Measurements from ENCODE around the gene MAP3K5. TPM values are rescaled to one million over a fixed set of nuclear protein-coding genes. Genes with fewer than 3 reads are reported as not detected.
A peak's percentile ranks its signal among the peaks of the same experiment; 100 is the strongest.

MAP3K5 gene
- total RNA-seq, 5 donors from 2014 or later (not counting 1 experiment from before 2014, with no cell fraction given): 17.8 to 29.2 (median 20.6) TPM

DNA sequence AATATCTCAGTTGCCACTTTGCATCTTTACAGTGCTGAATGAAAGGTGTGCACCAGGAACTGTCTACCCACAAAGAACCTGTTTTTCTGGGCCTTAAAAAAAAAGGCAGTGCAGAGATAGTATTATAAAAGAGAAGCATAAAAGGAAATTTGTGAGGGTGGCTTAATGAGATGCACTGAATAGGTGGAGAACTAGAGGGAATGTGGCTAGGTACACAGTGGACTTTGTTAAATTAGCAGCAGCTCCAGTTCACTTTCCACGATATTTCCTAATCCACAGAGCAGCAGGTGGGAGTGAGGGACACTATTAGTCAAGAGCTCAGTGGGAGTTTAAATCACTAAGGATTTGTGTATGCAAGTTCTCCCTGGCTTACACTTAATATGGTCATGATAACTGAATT, 280.9 kb downstream of the MAP3K5 start:
- POLR2A ChIA-PET: interaction anchor here in 1 of 2 donors (0.5 kb wide), 1 partner anchor 20 kb away, joined by 3 read pairs; no protein-coding TSS in a partner anchor

DNA sequence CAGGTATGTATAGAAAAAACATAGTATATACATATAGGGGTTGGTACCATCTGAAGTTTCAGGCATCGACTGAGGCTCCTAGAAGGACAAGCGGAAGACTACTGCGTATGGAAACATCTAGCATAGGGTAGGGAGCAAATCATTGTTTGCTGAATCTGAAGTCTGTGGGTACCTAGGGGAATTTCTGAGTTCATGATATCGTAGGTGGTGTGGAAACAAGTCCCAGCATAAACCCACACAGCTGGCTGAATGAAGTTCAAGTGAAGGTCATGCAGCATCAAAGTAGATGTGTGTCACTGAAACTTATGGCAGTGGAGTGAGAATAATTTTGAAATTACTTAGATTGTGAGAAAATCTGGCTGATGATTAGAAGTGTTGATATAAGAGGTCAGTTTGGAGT, 281.5 kb downstream of the MAP3K5 start:
- Histone ChIP-seq H3K4me3 (ENCODE audit: control insufficient read depth in 1 of 2, extremely low read depth in 1 of 2, low read length in 1 of 2) (no peak overlapping the region), H3K36me3 (ENCODE audit: control insufficient read depth in 2 of 2, extremely low read depth in 1 of 2, insufficient read depth in 1 of 2, low read length in 1 of 2) (no peaks in the 10 kb centered on the region), H3K9me3 (no peaks in the 10 kb centered on the region), H3K27me3 (replicated peaks in 1 of 2; ENCODE audit: control insufficient read depth in 2 of 2, extremely low read depth in 1 of 2, insufficient read depth in 2 of 2, low read length in 1 of 2) (no peaks in the 10 kb centered on the region), H3K27ac (ENCODE audit: low read length) (no peak overlapping the region), H3K4me1 (ENCODE audit: control insufficient read depth in 1 of 2, extremely low read depth in 1 of 2, insufficient read depth in 2 of 2, low read length in 2 of 2) (peaks cover 3 to 4% of the 10 kb centered on the region in 2 experiments)
- ATAC-seq (replicated peaks in 1 of 4): peak in 2 of 4 experiments; percentile 24 to 59
- no peaks in the 10 kb centered on the region for H3K36me3 Mint-ChIP-seq
- ChIA-PET POLR2A (no interaction called here), CTCF (interaction anchor here in 1 of 2 donors (1.2 kb wide), 1 partner anchor 15 kb away, joined by 3 read pairs; no protein-coding TSS in a partner anchor)
- DNase-seq: peak in 1 of 35 experiments; percentile 20
- H3K27me3 Mint-ChIP-seq: peaks cover 0 to 4% of the 10 kb centered on the region in 2 donors
- 51% methylated on average over 4 of the region's 4 CpGs for WGBS (ENCODE audit: insufficient coverage)
- peaks cover 13 to 18% (median 15%) of the 10 kb centered on the region in 3 donors for H3K4me1 Mint-ChIP-seq
- no peaks in the 10 kb centered on the region for H3K9me3 Mint-ChIP-seq
- no peak overlapping the region for H3K27ac Mint-ChIP-seq
- H3K4me3 Mint-ChIP-seq: no peak overlapping the region

More for the DNA sequence above, 280.9 kb downstream of the MAP3K5 start:
- no peak overlapping the region for H3K4me3 Mint-ChIP-seq
- no peak for ATAC-seq (replicated peaks in 1 of 4)
- H3K4me1 ChIP-seq (ENCODE audit: control insufficient read depth in 1 of 2, extremely low read depth in 1 of 2, insufficient read depth in 2 of 2, low read length in 2 of 2): peaks cover 3 to 4% of the 10 kb centered on the region in 2 experiments
- peaks cover 0 to 4% of the 10 kb centered on the region in 2 donors for H3K27me3 Mint-ChIP-seq
- H3K4me3 ChIP-seq (ENCODE audit: control insufficient read depth in 1 of 2, extremely low read depth in 1 of 2, low read length in 1 of 2): no peak overlapping the region
- no peak overlapping the region for H3K27ac Mint-ChIP-seq
- no peaks in the 10 kb centered on the region for H3K27me3 ChIP-seq (replicated peaks in 1 of 2; ENCODE audit: control insufficient read depth in 2 of 2, extremely low read depth in 1 of 2, insufficient read depth in 2 of 2, low read length in 1 of 2)
- CTCF ChIA-PET: interaction anchor here (0.6 to 1.2 kb wide), 3 partner anchors 14 to 975 kb away, joined by 3 read pairs; no protein-coding TSS in a partner anchor
- no peak for DNase-seq
- H3K27ac ChIP-seq (ENCODE audit: low read length): no peak overlapping the region
- no CpG with 5 or more reads among the region's 1 CpG for WGBS (ENCODE audit: insufficient coverage)
- no peaks in the 10 kb centered on the region for H3K36me3 Mint-ChIP-seq
- H3K4me1 Mint-ChIP-seq: peaks cover 13 to 18% (median 15%) of the 10 kb centered on the region in 3 donors
- H3K36me3 ChIP-seq (ENCODE audit: control insufficient read depth in 2 of 2, extremely low read depth in 1 of 2, insufficient read depth in 1 of 2, low read length in 1 of 2): no peaks in the 10 kb centered on the region
- no peaks in the 10 kb centered on the region for H3K9me3 Mint-ChIP-seq
- no peaks in the 10 kb centered on the region for H3K9me3 ChIP-seq

DNA sequence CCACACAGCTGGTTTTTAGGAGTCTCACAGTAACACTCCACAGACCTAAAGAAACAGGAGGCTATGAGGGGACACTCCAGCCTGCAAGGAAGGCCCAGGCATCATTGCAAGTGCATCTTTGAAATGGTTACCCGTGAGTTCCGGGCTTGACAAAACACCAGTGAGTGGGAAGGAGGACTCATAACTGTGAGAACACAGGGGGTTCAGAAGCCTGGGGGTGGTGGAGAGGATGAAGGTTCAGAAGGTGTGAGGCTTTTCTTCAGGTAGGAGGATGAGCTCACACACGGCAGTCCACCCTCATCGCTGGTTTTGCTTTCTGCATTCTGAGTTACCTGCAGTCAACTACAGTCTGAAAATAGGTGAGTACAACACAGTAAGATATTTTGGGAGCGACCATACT, 282.0 kb downstream of the MAP3K5 start:
- H3K36me3 Mint-ChIP-seq: no peaks in the 10 kb centered on the region
- H3K4me3 Mint-ChIP-seq: peak overlapping the region in 1 of 3 donors; percentile 2
- POLR2A ChIA-PET: no interaction called here
- H3K27ac Mint-ChIP-seq: peak overlapping the region in 1 of 2 donors; percentile 72
- CTCF ChIA-PET: interaction anchor here in 1 of 2 donors (1.2 kb wide), 1 partner anchor 16 kb away, joined by 3 read pairs; no protein-coding TSS in a partner anchor
- Histone ChIP-seq H3K36me3 (ENCODE audit: control insufficient read depth in 2 of 2, extremely low read depth in 1 of 2, insufficient read depth in 1 of 2, low read length in 1 of 2) (no peaks in the 10 kb centered on the region), H3K4me3 (ENCODE audit: control insufficient read depth in 1 of 2, extremely low read depth in 1 of 2, low read length in 1 of 2) (no peak overlapping the region), H3K27me3 (replicated peaks in 1 of 2; ENCODE audit: control insufficient read depth in 2 of 2, extremely low read depth in 1 of 2, insufficient read depth in 2 of 2, low read length in 1 of 2) (no peaks in the 10 kb centered on the region), H3K9me3 (no peaks in the 10 kb centered on the region), H3K27ac (ENCODE audit: low read length) (no peak overlapping the region), H3K4me1 (ENCODE audit: control insufficient read depth in 1 of 2, extremely low read depth in 1 of 2, insufficient read depth in 2 of 2, low read length in 2 of 2) (peaks cover 3 to 4% of the 10 kb centered on the region in 2 experiments)
- H3K27me3 Mint-ChIP-seq: peaks cover 0 to 1% of the 10 kb centered on the region in 2 donors
- H3K4me1 Mint-ChIP-seq: peaks cover 13 to 18% (median 15%) of the 10 kb centered on the region in 3 donors
- DNase-seq (peak in 3 of 35 experiments; percentile 4 to 5 (median 5)), ATAC-seq (replicated peaks in 1 of 4) (peak in 2 of 4 experiments; percentile 34 to 48)
- H3K9me3 Mint-ChIP-seq: no peaks in the 10 kb centered on the region
- no CpG with 5 or more reads among the region's 5 CpGs for WGBS (ENCODE audit: insufficient coverage)

DNA sequence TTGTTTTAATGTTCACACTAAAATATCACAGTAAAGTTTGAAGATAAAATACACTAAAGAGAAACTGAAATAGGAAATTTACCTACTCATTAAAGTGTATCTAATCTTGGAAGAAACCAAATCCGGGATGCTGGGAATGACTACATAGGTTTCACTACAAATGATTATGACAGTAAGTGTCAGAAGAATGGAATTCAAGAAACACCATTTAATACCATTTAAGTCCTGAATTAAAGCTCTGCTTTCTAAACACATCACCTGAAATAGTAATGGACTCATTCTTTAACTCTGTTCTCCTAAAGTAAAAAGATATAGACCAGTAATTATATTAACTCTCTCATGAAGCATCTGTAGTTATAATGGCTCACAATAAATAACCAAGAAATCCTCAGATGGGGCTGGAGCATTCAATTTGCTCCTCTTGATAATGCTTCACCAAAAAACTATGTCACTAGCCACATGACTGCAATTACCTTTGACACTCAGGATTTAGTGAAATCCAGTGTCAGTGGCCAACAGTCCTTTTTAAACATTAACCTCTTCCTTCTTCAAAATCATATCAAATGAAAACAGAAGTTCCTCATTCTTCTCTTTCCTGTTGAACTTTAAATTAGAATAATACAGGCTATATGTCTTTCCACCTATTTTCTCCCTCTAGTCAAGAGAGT, 283.4 kb downstream of the MAP3K5 start:
- Mint-ChIP-seq H3K27ac (no peak overlapping the region), H3K27me3 (no peaks in the 10 kb centered on the region), H3K36me3 (no peaks in the 10 kb centered on the region), H3K4me1 (peaks cover 13 to 18% (median 15%) of the 10 kb centered on the region in 3 donors), H3K4me3 (no peak overlapping the region), H3K9me3 (no peaks in the 10 kb centered on the region)
- no peaks in the 10 kb centered on the region for H3K27me3 ChIP-seq (replicated peaks in 1 of 2; ENCODE audit: control insufficient read depth in 2 of 2, extremely low read depth in 1 of 2, insufficient read depth in 2 of 2, low read length in 1 of 2)
- no peak overlapping the region for H3K4me3 ChIP-seq (ENCODE audit: control insufficient read depth in 1 of 2, extremely low read depth in 1 of 2, low read length in 1 of 2)
- H3K4me1 ChIP-seq (ENCODE audit: control insufficient read depth in 1 of 2, extremely low read depth in 1 of 2, insufficient read depth in 2 of 2, low read length in 2 of 2): peaks cover 3 to 4% of the 10 kb centered on the region in 2 experiments
- ChIA-PET POLR2A (no interaction called here), CTCF (interaction anchor here in 1 of 2 donors (1.0 kb wide), 1 partner anchor 27 kb away, joined by 3 read pairs; no protein-coding TSS in a partner anchor)
- no CpG with 5 or more reads among the region's 1 CpG for WGBS (ENCODE audit: insufficient coverage)
- H3K36me3 ChIP-seq (ENCODE audit: control insufficient read depth in 2 of 2, extremely low read depth in 1 of 2, insufficient read depth in 1 of 2, low read length in 1 of 2): no peaks in the 10 kb centered on the region
- no peak for ATAC-seq (replicated peaks in 1 of 4)
- H3K27ac ChIP-seq (ENCODE audit: low read length): no peak overlapping the region
- no peak for DNase-seq
- H3K9me3 ChIP-seq: no peaks in the 10 kb centered on the region

Other genes starting within 250 kb of the MAP3K5 start
- under 1 TPM; 0.33 to 0.73 (median 0.57) TPM for gene MAP7, start 242.1 kb downstream of the MAP3K5 start, total RNA-seq
- gene PEX7, start 30.1 kb upstream of the MAP3K5 start, total RNA-seq: 1 to 10 TPM; 4.3 to 5.5 (median 4.9) TPM
- gene SLC35D3, start 129.8 kb upstream of the MAP3K5 start, total RNA-seq: not detected